Mesothelial cell of epicardium (in vitro differentiated cells): ENCODE measurements around the gene HECTD1. TPM values are rescaled to one million over a fixed set of nuclear protein-coding genes. Genes with fewer than 3 reads are reported as not detected.

Experiments
- DNase-seq, 2 experiments: peaks; one replicate each; pipeline ENCODE4 v3.0.0; 2021; ENCODE audit warnings: low spot score in 2 of 2; ENCODE audit not compliant: unreplicated experiment in 2 of 2
- H3K27ac Mint-ChIP-seq: 2 replicates; pipeline ENCODE4 v1.8.0; 2021; ENCODE audit warnings: mixed read lengths
- H3K27me3 Mint-ChIP-seq: 2 replicates; pipeline ENCODE4 v1.8.0; 2021; ENCODE audit warnings: low read depth, mixed read lengths
- H3K36me3 Mint-ChIP-seq: 2 replicates; pipeline ENCODE4 v1.8.0; 2021; ENCODE audit warnings: mixed read lengths
- H3K4me1 Mint-ChIP-seq: 2 replicates; pipeline ENCODE4 v1.8.0; 2021; ENCODE audit warnings: mixed read lengths
- H3K4me3 Mint-ChIP-seq: 2 replicates; pipeline ENCODE4 v1.8.0; 2021; ENCODE audit warnings: mild to moderate bottlenecking, moderate library complexity, mixed read lengths
- H3K9me3 Mint-ChIP-seq: 2 replicates; pipeline ENCODE4 v1.8.0; 2021; ENCODE audit warnings: mixed read lengths
- CTCF ChIP-seq: fragments of 200-600 bp; sonication (generic); IDR thresholded peaks from one replicate; pipeline ENCODE4 v1.5.0; 2021; ENCODE audit warnings: antibody characterized with exemption; ENCODE audit not compliant: unreplicated experiment
- total RNA-seq: library from RNA; stranded (reverse); gene quantifications from 3 replicates; pipeline ENCODE4 v1.2.1, GENCODE V29; 2021

HECTD1 gene
- total RNA-seq, 1 donor from 2014 or later, result 177 TPM

DNA sequence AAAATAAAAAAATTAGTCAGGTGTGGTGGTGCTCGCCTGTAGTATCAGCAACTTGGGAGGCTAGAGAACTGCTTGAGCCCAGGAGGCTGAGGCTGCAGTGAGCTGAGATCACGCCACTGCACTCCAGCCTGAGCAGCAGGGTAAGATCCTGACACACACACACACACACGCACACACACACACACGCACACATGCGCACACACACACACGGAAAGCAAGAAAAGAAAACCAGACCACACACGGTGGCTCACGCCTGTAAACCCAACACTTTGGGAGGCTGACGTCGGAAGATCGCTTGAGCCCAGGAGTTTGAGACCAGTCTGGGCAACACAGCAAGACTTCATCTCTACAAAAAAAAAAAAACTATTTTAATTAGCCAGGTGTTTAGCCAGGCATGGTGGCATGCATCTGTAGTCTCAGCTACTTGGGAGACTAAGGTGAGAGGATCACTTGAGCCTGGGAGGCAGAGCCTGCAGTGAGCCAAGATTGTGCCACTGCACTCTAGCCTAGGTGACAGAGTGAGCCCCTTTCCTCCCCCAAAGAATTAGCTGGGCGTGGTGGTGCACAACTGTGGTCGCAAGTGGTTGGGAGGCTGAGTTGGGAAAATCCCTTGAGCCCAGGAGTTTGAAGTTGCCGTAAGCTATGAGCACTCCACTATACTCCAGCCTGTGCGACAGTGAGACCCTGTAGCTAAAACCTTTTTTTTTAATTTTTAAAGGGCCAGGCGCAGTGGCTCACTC lies 44.5 kb downstream of the HECTD1 start:
- Mint-ChIP-seq H3K4me1 (no peaks in the 10 kb centered on the region), H3K27ac (no peak overlapping the region), H3K36me3 (peaks cover 32% of the 10 kb centered on the region), H3K9me3 (no peaks in the 10 kb centered on the region), H3K4me3 (no peak overlapping the region), H3K27me3 (no peaks in the 10 kb centered on the region)
- no peak for DNase-seq
- no peak for TF ChIP-seq CTCF

DNA sequence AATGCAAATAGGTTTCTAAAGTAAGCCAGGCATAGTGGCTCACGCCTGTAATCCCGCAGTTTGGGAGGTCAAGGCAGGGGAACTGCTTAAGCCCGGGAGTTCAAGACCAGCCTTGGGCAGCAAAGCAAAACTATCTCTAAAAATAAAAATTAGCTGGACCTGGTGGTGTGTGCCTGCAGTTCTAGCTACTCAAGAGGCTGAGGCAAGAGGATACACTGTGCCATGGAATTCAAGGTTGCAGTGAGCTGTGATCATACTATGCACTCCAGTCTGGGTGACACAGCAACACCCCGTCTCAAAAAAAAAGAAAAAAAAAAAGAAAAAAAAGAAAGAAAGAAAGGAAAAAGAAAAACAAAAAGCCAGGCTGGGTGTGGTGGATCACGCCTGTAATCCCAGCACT lies 46.3 kb downstream of the HECTD1 start:
- no peaks in the 10 kb centered on the region for H3K4me1 Mint-ChIP-seq
- no peaks in the 10 kb centered on the region for H3K27me3 Mint-ChIP-seq
- TF ChIP-seq CTCF, result no peak
- DNase-seq, result no peak
- H3K27ac Mint-ChIP-seq, result no peak overlapping the region
- no peaks in the 10 kb centered on the region for H3K9me3 Mint-ChIP-seq
- H3K36me3 Mint-ChIP-seq, result peaks cover 28% of the 10 kb centered on the region
- H3K4me3 Mint-ChIP-seq, result no peak overlapping the region

- no peaks in the 10 kb centered on the region for H3K27me3 Mint-ChIP-seq
- peak overlapping the region; percentile 67 for H3K27ac Mint-ChIP-seq
Observed at GRCh38 chr14:31159682-31160296, 47.8 kb downstream of the HECTD1 start.

GRCh38 chr14:31154956-31155355 lies 52.6 kb downstream of the HECTD1 start:
- Mint-ChIP-seq H3K36me3 (peaks cover 29% of the 10 kb centered on the region), H3K4me1 (no peaks in the 10 kb centered on the region), H3K9me3 (no peaks in the 10 kb centered on the region), H3K27ac (peak overlapping the region; percentile 5), H3K27me3 (no peaks in the 10 kb centered on the region), H3K4me3 (no peak overlapping the region)
- no peak for DNase-seq
- TF ChIP-seq CTCF, result no peak

More at GRCh38 chr14:31159682-31160296, 47.8 kb downstream of the HECTD1 start:
- TF ChIP-seq CTCF, result no peak
- Mint-ChIP-seq H3K4me3 (no peak overlapping the region), H3K9me3 (no peaks in the 10 kb centered on the region), H3K4me1 (no peaks in the 10 kb centered on the region), H3K36me3 (peaks cover 23% of the 10 kb centered on the region)
- no peak for DNase-seq

DNA sequence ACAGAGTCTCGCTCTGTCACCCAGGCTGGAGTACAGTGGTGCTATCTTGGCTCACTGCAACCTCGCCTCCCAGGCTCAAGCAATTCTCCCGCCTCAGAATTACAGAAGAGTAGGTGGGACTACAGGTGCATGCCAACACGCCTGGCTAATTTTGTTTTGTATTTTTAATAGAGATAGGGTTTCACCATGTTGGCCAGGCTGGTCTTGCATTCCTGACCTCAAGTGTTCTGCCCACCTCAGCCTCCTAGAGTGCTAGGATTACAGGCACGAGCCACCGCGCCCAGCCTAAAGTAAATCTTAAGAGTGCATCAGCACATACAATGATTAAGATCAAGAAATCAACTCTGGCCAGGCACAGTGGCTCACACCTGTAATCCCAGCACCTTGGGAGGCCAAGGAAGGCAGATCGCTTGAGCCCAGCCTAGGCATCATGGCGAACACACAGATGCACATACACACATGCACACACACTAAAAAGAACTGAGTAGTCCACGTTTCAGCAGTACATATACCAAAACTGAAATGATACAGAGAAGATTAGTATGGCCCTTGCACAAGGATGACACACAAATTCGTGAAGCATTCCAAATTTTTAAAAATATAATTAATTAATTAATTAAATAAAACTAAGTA lies 65.0 kb downstream of the HECTD1 start:
- DNase-seq, result no peak
- Mint-ChIP-seq H3K36me3 (peaks cover 20% of the 10 kb centered on the region), H3K4me3 (no peak overlapping the region), H3K27me3 (no peaks in the 10 kb centered on the region), H3K27ac (no peak overlapping the region), H3K4me1 (no peaks in the 10 kb centered on the region), H3K9me3 (no peaks in the 10 kb centered on the region)
- no peak for TF ChIP-seq CTCF
